K562 (cell line): ENCODE measurements around the gene MAP3K4. TPM values are rescaled to one million over a fixed set of nuclear protein-coding genes. Genes with fewer than 3 reads are reported as not detected.

ENCODE experiments used
- DDX20 ChIP-seq: fragments of 450-650 bp; IDR thresholded peaks from 2 replicates; pipeline ENCODE4 v1.6.1; 2016; ENCODE audit warnings: missing genetic modification characterization, low read depth, mild to moderate bottlenecking, missing compliant biosample characterization, moderate library complexity
- DMBX1 ChIP-seq: fragments of 250-450 bp; sonication (Bioruptor Pico); IDR thresholded peaks from 2 replicates; pipeline ENCODE4 v1.8.0; 2022; ENCODE audit warnings: inconsistent platforms, mild to moderate bottlenecking, moderate library complexity, borderline replicate concordance
- DPF2 ChIP-seq: fragments of 450-650 bp; IDR thresholded peaks from 2 replicates; pipeline ENCODE4 v1.6.1; 2016
- E2F6 ChIP-seq, 2 experiments: IDR thresholded peaks; 2 replicates each; pipeline ENCODE4 v1.6.1; 2011; ENCODE audit warnings: borderline replicate concordance in 1 of 2, control low read depth in 1 of 2, low read depth in 1 of 2, low read length in 1 of 2, mild to moderate bottlenecking in 1 of 2, mixed read lengths in 1 of 2, moderate library complexity in 1 of 2; ENCODE audit not compliant: insufficient read depth in 1 of 2, insufficient read length in 1 of 2, poor library complexity in 1 of 2, severe bottlenecking in 1 of 2; ENCODE audit errors: extremely low read depth in 1 of 2
- ELF4 ChIP-seq: fragments of 450-650 bp; formaldehyde crosslinking; IDR thresholded peaks from 2 replicates; pipeline ENCODE4 v1.4.0; 2022; ENCODE audit warnings: missing genetic modification characterization
- MGA ChIP-seq: fragments of 450-650 bp; IDR thresholded peaks from 2 replicates; pipeline ENCODE4 v1.6.1; 2016; ENCODE audit warnings: mild to moderate bottlenecking, moderate library complexity
- MNT ChIP-seq, 2 experiments: fragments of 450-650 bp; conservative IDR thresholded peaks; 2 replicates each; pipeline ENCODE4 v1.6.1; 2017; ENCODE audit warnings: mild to moderate bottlenecking in 2 of 2, moderate library complexity in 2 of 2
- NCOR1 ChIP-seq: fragments of 450-650 bp; IDR thresholded peaks from 2 replicates; pipeline ENCODE4 v1.6.1; 2016; ENCODE audit warnings: mild to moderate bottlenecking, moderate library complexity
- PTRF ChIP-seq: fragments of 450-650 bp; IDR thresholded peaks from 2 replicates; pipeline ENCODE4 v1.6.1; 2016; ENCODE audit warnings: mild to moderate bottlenecking, missing genetic modification characterization, missing compliant biosample characterization
- SMARCE1 ChIP-seq: fragments of 450-650 bp; IDR thresholded peaks from 2 replicates; pipeline ENCODE4 v1.7.1; 2016; ENCODE audit warnings: mild to moderate bottlenecking
- TAL1 ChIP-seq: fragments of 450-650 bp; IDR thresholded peaks from 2 replicates; pipeline ENCODE4 v1.6.1; 2016; ENCODE audit warnings: mild to moderate bottlenecking
- TCF3 ChIP-seq: sonication (generic); formaldehyde crosslinking; IDR thresholded peaks from 2 replicates; pipeline ENCODE4 v1.4.0; 2020; ENCODE audit warnings: mild to moderate bottlenecking, missing genetic modification reagents
- polyA plus RNA-seq, 8 experiments: library from polyadenylated mRNA; depleted of rRNA in 4 of 8; stranded (reverse) in 5 of 8; unstranded in 3 of 8; fragments of >200 nt; fragmentation: Nextera tagmentation in 2 of 8; fragmentation: Illumina TruSeq in 1 of 8; extraction: Ambion mirVana in 2 of 8; extraction: Trizol in 1 of 8; gene quantifications; 2 replicates each; pipeline versions ENCODE4 v1.2.1 to v1.2.3, GENCODE V29; 2011 to 2014; ENCODE audit warnings: inconsistent platforms in 1 of 8, missing spikeins in 1 of 8
- total RNA-seq, 7 experiments: library from RNA; depleted of rRNA in 6 of 7; stranded (reverse); fragments of >200 nt in 6 of 7; fragmentation: Illumina TruSeq in 2 of 7; extraction: Trizol in 2 of 7; gene quantifications; 2 replicates each; pipeline versions ENCODE4 v1.2.1 to v1.2.3, GENCODE V29; 2011 to 2021; ENCODE audit warnings: low replicate concordance in 1 of 7

MAP3K4 gene
- total and polyA plus RNA-seq, 9 of the 15 experiments (the other 6 are each of a cell fraction or from before 2014, with no cell fraction given) = 21.0 to 77.2 (median 48.9) TPM

- peak; percentile 31 to 41 for TF ChIP-seq E2F6 (IDR thresholded peaks at IDR 0.05; ENCODE audit: borderline replicate concordance in 1 of 2, extremely low read depth in 1 of 2, insufficient read depth in 1 of 2, insufficient read length in 1 of 2, low read depth in 1 of 2, low read length in 1 of 2, poor library complexity in 1 of 2, severe bottlenecking in 1 of 2)
- 0 out of 2 replicates have a peak, but pooled peaks have one; percentile 30 for TF ChIP-seq DMBX1 (CRISPR knock-in tag)
- TF ChIP-seq ELF4 (CRISPR knock-in tag) = 0 out of 2 replicates have a peak, but pooled peaks have one; percentile 26
- peak; percentile 33; the same call in 1 of the 2 replicates for TF ChIP-seq DPF2
- TF ChIP-seq MNT (conservative IDR thresholded peaks at IDR 0.05) = peak; percentile 38 to 51; a peak in 2 of 4 replicates
- no peak for TF ChIP-seq DDX20
- 0 out of 2 replicates have a peak, but pooled peaks have one; percentile 16 for TF ChIP-seq NCOR1
- no peak for TF ChIP-seq PTRF (tag)
- TF ChIP-seq MGA = peak; percentile 52; the same call in 1 of the 2 replicates
- 0 out of 2 replicates have a peak, but pooled peaks have one; percentile 30 for TF ChIP-seq TAL1
- peak; percentile 33; the same call in 1 of the 2 replicates for TF ChIP-seq SMARCE1
- peak; percentile 8; the same call in 1 of the 2 replicates for TF ChIP-seq TCF3 (CRISPR knock-in tag)
Measured at GRCh38 chr6:160951187-160952030, 40.2 kb upstream of the MAP3K4 start (continued).
